ENCODE measurements around the gene USP12.

Gene USP12

DNA sequence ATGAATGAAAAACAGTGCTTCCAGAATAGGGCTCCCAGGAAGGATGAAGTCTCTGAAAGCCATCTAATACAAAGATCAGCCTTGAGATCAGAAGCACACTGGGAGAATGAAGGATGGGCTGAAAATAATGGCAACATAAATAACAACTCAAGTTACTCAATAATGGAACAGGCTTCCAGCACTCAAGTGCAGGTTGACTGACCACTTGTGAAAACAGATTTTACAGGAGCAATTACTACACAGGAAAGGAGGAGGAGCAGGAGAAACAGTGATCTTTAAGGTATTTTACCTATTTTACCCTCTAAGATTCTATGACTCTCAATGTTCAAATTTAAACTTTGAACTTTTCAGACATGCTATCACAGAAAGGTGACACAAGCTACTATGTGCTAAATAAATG, 106.0 kb downstream of the USP12 start:
- DNase-seq: no peak

DNA sequence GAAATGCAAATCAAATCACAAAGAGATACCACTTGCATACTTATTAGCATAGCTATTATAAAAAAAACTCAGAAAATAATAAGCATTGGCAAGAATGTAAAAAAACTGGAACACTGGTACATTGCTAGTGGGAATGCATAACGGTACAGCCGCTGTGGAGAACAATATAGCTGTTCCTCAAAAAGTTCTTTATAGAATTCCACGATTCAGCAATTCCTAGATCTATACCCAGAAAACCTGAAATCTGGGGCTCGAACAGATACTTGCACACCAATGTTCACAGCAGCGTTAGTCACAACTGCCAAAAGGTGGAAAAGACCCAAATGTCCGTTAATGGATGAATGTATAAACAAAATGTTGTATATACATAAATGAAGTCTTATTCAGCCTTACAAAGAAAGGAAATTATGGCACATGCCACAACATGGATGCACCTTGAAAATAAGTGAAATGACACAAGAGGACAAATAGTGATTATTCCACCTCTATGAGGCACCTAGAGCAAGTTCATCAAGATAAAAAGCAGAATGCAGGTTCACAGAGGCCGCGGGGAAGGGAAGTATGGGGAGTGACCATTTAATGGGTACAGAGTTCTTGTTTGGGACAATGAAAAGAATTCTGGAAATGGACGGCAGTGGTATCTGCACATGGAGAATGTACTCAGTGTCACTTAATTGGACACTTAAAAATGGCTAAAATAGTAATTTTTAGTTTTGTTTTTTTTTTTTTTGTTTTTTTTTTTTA, 107.2 kb downstream of the USP12 start:
- no peak for DNase-seq

DNA sequence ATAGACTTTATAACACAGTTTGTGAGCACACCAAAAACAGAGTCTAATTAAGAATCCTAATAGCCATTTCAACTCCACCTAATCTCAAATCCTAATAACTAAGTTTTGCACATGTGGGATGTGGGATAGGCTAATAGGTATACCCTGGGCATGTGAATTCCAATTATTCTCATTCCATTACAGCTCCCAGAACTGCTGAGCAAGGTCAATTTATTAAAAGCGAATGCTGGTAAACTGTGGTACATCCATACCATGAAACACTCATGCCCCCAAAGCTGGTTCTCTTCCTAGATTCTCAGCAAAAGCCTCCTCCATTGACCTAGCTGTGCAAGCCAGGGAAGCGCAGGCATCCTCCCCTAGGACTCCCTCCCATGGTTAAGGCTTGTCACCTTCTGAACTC, 113.8 kb downstream of the USP12 start:
- DNase-seq: no peak

DNA sequence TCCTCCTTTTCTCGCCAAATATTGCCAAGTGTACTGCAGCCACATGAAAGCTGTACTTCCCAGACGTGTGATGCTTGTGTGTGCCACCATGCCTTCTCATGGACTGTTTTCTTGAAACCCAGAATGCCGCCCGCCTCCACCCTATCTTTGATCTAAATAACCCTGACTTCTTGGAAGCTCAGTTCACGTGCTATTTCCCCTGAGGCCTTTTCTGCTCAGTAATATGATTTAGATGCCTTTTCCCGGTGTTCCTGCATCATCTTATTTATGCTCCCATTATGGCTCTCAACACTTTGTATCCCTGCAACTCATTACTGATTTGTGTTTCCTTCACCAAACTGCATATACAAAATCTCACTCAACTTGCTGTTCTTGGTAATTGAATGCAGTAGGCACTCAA, 116.1 kb downstream of the USP12 start:
- DNase-seq: no peak

DNA sequence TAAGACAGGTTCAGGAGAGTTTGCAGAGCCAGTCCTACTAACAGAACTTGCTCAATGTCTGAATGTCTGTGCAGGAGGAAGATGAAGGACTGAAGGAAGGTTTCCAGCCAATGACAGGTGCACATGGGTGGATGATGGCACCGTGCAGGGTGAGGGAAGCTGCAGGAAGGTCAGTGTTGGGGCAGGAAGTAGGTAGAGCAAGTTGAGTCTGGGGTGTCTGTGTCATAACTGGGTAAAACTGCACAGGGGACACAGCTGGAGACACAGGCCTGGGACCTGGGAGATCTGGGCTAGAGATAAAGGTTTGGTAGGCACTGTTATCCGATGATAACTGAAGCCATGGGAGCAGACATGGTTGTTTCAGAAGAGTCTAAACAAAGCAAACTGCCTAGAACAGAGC, 116.9 kb downstream of the USP12 start:
- no peak for DNase-seq

DNA sequence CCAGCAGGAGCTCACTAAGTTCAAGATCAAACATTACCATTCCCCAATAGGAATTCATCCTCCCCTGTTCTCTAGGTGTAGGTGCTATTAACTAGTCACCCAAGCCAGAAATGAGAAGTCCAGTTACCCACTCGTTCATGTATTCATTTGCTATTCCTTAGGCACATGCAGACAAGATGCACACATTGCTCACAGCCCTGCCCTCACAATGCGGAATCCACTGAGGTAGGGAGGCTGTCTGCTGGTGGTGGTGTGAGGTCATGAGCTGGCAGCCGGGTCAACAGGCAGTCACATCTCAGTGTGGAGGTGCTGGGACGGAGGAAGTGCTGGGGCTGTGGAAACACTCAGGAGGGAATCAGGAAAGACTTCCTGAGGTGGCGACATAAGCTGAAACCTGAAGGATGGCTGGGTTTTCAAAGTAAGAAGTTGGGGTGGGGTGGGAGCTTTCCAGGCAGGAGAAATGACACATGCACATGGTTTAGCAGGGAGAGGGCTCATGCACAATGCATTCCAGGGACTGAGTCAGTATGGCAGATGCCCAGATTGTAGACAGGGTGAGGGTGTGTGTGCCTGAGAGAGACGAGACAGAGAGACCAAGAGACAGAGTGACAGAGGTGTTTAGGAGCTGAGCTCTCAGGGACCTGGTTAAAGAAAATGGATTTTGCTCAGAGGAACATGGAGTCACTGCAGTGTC, 117.6 kb downstream of the USP12 start:
- DNase-seq: no peak

DNA sequence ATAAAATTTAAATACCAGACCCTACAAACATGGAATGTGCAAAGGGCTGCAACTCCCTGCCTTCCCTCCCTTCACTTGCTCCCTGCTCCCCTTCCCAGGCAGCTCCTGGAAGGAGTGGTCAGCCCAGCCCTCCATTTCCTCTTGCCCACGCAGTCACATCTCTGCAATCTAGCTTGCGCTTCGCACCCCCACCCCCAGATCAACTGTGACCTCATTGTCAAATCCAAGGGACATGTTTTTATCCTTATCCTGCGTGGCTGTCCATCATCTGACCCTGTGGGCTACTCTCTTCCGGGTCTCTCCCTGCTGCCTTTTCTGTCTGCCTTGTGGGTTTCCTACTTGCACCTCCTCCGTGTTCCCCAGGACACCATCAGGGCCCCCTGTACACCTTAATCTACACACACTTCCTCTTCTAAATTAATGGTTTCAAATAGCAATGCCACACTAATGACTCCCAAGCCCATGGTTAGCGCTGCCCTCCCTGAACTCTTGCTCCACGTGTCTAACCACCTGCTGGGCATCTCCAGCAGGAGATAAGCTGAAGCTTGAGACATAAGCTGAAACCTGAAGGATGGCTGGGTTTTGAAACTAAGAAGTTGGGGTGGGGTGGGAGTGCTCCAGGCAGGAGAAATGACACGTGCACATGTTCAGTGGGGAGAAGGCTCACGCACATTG, 118.3 kb downstream of the USP12 start:
- no peak for DNase-seq

DNA sequence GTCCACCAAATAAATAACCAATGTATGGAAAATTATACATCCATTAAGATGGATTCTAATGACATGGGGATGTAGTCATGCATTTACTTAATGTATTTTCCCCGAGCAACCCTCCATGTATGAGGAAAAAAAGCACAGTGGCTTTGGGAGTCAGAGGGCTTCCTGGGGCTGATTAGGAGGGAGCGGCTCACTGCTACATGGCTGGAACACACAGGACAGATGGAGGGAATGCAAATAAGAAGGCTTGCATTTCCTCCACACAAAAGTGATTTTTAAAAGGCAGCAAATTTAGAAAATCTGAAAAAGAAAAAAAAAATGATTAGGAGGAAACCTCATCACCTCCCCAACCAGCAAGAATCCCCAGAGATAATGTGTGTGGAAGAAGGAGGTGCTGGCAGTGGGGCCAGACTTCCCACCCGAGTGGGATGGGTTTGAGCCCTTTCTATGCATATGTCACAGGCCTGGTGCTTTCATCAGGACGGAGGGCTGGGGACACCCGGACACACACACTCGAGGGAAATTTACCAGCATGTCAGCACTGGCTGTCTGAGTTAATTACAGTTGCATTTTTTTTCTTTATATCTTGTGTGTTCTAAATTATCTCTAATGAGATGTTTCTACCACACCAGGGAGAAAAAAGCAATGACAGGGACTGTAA, 118.9 kb downstream of the USP12 start:
- no peak for DNase-seq

DNA sequence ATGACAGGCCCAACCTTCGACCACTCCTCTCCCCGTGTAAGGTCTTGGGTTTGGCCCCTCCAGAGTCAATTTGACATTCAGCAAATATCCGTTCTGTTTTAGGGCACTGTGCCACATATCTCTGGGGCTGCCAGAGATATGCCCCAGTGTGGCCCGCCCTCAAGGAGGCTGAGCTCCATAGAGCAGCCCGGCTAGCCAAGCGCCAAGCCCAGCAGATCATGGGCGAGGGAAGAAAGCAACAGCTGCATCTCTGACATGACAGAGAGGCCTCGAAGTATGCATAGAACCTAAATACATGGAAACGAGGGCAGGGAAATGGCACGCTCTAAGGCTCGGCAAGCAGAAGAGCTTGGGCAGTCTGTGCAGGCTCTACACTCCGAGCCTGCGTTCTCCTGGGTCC, 124.5 kb downstream of the USP12 start:
- DNase-seq: no peak

DNA sequence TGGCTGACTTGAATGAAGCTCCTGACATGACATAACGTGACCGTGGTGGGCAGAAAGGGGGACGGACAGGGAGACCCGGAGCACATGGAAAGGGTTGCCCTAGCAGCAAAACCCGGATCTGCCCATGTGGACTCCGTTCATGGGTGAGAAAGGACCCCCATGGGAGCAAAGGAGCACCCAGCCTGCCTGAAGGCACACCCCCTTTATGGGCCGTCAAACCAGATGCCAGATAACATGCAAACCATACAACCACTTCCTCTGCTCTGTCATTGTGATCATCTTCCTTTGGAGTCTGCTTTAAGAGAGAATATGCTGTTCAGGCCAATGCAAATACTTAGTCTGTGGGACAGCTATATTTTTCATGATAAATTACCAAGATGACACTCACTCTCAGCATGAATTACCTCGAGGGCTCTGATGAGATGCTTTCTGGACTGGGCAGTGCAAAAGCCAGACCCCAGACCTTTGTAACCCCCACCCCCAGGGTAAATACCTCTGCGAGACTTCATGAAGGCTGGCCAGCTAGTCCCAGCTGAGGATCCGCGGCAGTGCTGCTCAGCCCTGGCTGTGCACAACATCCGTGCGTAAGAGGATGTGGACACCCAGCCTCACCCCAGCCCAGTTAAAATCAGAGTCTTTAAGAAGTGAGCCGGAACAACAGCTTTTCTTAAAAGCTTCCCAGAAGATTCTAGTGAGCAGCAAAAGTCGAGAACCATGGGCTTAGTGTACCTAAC, 126.6 kb downstream of the USP12 start:
- no peak for DNase-seq

DNA sequence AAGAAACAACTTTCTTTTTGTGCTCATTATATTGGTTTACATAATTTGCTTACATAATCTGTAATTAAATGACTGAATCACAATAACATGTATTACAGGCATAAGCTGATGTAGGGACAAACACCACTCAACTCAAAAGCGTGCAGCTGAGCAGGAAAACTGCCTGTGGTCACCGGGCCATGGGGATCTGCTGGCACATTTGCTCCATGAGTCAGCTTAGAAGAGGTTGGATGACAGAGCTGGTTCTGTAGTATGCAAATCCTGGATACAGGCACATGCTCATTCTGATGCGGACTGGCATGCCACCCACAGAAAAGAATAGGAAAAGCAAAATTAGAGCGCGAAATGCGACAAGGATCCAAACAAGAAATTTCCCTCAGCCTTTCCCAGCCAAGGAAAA, 128.6 kb downstream of the USP12 start:
- peak; percentile 43 for DNase-seq

DNA sequence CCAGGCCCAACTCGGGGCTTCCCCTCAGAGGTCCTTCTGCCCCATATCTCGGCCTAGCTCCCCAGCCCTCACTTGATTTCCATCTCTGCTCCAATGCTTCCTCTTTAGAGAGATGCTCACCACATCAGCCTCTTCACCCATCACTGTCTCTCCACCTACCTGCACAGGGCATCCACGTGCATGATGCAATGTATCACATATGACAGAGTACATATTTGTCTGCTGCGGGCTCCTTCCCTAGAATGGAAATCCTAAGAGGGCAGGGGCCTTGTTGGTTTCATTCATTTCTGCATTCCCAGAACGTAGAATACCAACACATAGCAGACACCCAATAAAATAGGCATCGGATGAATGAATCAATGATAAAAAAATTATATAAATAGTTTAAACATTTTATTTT, 130.3 kb downstream of the USP12 start:
- DNase-seq: no peak

DNA sequence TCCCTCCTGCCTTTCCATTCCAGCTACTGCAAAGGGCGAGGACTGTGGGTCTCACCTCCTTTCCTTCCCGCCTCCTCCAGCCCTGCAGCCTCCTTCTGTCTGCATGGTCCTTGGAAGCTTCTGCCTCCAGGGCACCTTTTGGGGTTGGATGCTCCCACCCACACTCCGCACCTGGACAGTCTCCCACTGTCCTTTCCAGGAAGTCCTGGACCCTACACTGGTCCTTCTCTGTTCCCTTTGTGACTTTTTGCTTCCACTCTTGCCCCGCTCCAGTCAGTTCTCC, 130.8 kb downstream of the USP12 start:
- DNase-seq: no peak

DNA sequence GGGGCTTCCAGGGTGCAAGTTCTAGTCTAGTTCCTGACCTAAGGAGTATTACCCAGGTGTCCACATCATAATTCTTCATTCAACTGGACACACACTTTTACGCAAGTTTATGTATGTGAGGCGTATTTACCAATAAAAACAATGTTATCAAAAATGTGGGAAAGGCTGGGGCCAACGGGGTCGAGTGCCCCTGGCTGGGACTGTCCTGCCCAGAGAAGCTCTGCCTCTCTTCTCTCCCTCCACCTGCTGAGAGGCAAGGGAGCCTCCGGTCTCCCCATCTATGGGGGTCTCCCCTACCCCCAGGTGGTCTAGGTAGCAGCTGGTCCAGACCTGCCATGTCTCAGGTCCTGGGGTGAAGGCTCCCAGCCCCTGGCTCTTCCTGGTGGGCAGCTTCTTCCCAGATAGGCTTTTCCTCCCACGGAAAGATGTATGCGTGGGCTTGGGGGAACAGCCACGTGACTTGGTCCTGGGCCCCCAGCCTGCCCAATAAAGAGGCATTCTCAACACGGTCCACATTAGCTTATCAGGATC, 132.4 kb downstream of the USP12 start:
- DNase-seq: no peak

DNA sequence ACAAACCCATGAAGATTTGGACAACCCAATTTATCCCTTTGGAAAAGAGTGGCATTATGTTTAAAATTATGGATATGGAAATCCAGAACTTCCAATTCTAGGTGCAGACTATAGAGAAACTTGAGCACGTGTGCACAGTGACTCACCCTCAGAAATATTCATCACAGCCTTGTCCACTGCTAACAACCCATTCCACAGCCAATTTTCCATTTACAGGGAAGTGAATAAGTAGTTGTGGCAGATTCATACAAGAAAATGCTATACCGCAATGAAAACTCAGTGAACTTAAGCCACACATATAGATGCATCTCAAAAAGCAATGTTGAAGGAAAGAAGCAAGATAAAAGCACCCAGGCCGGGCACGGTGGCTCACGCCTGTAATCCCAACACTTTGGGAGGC, 133.3 kb downstream of the USP12 start:
- no peak for DNase-seq

DNA sequence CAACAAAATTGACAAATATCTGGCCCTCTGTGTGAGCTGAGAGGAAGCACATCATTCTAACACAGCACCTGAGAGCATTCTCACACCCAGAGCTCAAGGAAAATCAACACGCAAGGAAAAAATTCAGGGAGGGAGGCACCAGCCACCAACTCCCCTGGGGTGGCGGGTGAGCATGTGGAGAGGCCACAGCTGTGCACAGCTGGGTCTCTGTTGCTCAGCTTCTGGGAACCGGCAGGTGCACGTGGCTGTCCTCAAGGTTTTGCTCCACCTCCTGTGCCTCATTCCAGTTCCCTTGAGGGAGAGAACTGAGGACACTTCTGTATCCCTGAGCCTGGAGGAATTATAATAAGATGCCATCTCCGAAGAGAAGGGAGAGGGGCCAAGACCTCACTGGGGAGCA, 134.0 kb downstream of the USP12 start:
- no peak for DNase-seq

DNA sequence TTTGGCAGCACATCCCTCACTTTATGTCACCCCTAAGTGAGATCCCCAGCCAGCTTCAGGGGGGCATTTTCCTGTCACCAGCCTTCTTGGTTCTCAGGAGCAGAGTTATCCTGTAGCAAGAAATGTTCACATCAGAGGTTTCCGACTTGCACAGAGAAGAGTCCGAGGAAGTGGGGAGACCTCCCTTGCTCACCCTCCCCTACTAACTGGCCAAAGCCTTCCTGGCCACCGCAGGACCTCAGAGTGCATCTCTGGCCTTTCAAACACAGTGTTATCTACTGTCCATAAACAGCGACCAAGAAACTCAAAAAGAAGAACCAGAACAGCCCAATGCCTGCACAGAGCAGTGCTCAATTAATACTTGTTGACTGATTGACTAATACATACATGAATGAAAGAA, 134.4 kb downstream of the USP12 start:
- DNase-seq: no peak

DNA sequence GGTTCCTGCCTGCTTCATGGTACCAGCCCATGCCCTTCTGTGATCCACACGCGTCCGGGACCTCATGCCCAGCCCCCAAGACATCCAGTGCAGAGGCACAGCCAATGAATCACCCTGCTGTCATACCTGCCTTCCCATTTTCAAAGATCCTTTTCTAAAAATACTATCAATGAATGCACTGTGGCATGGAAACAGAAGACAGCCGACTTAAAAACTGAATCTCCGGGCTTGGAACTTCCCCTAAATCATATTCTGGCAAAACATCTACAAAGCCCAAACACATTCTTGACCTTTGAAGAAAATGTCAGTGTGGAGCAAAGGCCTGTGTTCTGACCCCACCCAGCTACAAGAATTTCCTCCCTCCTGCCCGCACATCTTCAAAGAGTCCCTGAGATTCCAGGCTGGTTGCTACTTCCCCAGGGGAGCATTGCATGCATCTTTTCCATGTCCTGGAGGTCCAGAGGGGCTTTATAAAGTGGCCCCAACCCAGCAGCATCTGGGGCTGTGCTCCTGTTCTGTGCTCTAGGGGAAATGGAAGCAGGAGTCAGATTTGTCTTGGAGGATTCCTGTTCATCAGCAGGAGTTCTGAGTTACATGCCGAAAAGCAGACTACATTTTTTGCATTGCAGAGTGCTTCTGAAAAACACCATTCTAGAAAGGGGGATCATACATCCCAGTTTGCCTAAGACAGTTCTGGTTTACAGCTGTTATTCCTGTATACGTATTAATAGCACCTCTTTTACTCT, 135.2 kb downstream of the USP12 start:
- no peak for DNase-seq

DNA sequence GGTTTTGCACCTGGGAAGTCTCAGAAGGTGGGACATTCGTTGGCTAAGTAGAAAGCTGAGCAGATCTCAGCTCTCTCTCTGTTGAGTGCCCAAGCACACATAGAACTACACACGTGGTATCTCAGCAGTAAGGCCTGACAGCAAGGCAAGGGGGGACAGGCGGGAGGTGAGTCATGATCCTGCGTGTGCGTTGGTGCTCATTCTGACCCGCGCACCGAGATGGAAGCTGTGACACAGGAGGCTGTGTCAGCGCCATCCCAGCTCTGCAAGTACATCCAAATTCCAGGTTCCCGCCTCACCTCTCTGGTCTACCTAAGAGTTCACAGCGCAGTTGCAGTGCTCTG, 135.7 kb downstream of the USP12 start:
- DNase-seq: no peak

DNA sequence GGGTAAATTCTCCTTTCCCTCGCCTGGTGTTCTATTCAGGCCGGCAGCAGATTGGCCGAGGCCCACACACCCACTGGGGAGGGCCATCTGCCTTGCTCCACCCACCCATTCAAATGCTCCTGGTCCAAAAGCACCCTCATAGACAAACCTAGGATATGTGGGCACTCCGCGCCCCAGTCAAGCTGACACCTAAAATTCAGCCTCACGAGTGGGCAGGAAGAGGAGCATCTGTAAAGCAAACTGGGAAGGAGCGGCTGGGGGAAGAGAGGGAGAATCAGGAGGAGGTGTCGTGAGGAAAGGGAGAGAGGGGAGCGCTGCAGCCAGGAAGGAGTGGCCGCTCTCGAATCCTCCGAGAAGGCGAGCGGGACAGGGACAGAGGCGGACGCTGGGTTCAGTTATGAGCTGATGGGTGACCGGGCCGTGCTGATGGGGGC, 136.9 kb downstream of the USP12 start:
- DNase-seq: no peak

DNA sequence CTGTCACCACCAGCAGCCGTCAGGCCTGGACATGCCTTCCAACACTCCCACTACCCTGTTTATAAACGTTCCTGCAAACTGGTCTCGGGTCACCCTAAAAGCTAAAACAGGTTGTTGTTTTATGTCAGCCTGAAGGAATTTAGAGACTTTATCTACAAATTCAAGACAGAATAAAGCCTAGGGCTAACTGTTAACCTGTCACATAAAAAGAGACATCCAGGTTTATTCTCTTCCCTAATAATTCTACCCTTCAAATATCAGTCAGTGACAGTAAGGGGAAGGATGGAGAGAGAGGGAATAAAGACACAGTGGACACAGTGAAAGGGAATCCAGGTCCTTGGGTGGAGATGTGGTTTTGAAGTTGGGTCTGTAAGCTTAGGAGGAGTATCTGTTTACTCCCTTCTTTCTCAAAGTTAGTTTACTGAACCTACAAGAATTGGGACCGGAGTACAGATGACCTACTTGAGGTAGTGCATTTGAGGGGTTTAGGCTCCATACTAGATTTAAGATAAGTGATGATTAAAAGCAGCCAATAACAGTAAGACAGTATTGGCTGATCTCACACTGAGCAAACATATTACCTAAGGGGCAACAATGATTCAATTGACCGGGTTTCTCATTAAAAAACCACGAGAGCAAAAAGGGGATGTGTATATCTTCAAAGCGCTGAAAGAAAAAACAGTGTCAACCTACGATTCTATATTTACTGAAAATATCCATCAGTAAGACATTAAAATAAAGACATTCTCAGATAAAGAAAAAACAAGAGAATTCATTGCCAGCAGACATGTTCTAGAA, 142.7 kb downstream of the USP12 start:
- DNase-seq: peak; percentile 84

Measured in NCI-H1694 treated with DMSO at 0.1 percent for 48 hours (cell line).